Measurements from ENCODE around the gene CALML5. TPM values are rescaled to one million over a fixed set of nuclear protein-coding genes. Genes with fewer than 3 reads are reported as not detected.

The CALML5 gene
- total RNA-seq, 1 experiment from 2014 or later: not detected

- H3K27ac ChIP-seq (ENCODE audit: low read length): no peak overlapping the region
- ATAC-seq (no peak), DNase-seq (ENCODE audit: low read depth, low spot score) (no peak)
- no peaks in the 10 kb centered on the region for H3K36me3 ChIP-seq (ENCODE audit: control insufficient read depth, insufficient read depth, low read length)
- H3K9me3 ChIP-seq (ENCODE audit: control insufficient read depth, insufficient read depth, low read depth, low read length): no peaks in the 10 kb centered on the region
- no peaks in the 10 kb centered on the region for H3K4me1 ChIP-seq (ENCODE audit: control insufficient read depth, insufficient read depth, low read length)
- ChIA-PET POLR2A (no interaction called here), CTCF (no interaction called here)
- no TSS peak for BruUV-seq (replicated peaks)
- in situ Hi-C loops (cut with HindIII; ENCODE audit: low pct_unique_long_range_greater_than_20kb, low sequenced_read_pairs) (no loop called here), intact Hi-C loops (cut with micrococcal nuclease; ENCODE audit: unreplicated experiment) (no loop called here)
- H3K4me3 ChIP-seq (ENCODE audit: low read depth in 2 of 2, low read length in 2 of 2): no peak overlapping the region
- no peaks in the 10 kb centered on the region for H3K27me3 ChIP-seq (ENCODE audit: control insufficient read depth, insufficient read depth, low read length)
- no peak for TF ChIP-seq TCF7L2 (IDR thresholded peaks at IDR 0.05; ENCODE audit: low read depth, low read length)
- no peak for TF ChIP-seq CTCF (IDR thresholded peaks at IDR 0.05)
- no peak for TF ChIP-seq SIN3A (IDR thresholded peaks at IDR 0.05; ENCODE audit: borderline replicate concordance, insufficient read depth, low read depth, low read length)
Measured at GRCh38 chr10:5529702-5530411, 30.5 kb upstream of the CALML5 start.

GRCh38 chr10:5528989-5529701 lies 29.8 kb upstream of the CALML5 start:
- Histone ChIP-seq H3K9me3 (ENCODE audit: control insufficient read depth, insufficient read depth, low read depth, low read length) (no peaks in the 10 kb centered on the region), H3K27me3 (ENCODE audit: control insufficient read depth, insufficient read depth, low read length) (no peaks in the 10 kb centered on the region), H3K27ac (ENCODE audit: low read length) (no peak overlapping the region), H3K36me3 (ENCODE audit: control insufficient read depth, insufficient read depth, low read length) (no peaks in the 10 kb centered on the region), H3K4me1 (ENCODE audit: control insufficient read depth, insufficient read depth, low read length) (no peaks in the 10 kb centered on the region), H3K4me3 (ENCODE audit: low read depth in 2 of 2, low read length in 2 of 2) (no peak overlapping the region)
- DNase-seq (ENCODE audit: low read depth, low spot score) (no peak), ATAC-seq (no peak)
- in situ Hi-C loops (cut with HindIII; ENCODE audit: low pct_unique_long_range_greater_than_20kb, low sequenced_read_pairs): no loop called here
- POLR2A ChIA-PET: no interaction called here
- intact Hi-C loops (cut with micrococcal nuclease; ENCODE audit: unreplicated experiment): no loop called here
- CTCF ChIA-PET: no interaction called here
- BruUV-seq (replicated peaks): no TSS peak
- no peak for TF ChIP-seq SIN3A (IDR thresholded peaks at IDR 0.05; ENCODE audit: borderline replicate concordance, insufficient read depth, low read depth, low read length)

- BruUV-seq (replicated peaks): no TSS peak
- no peak for TF ChIP-seq SIN3A (IDR thresholded peaks at IDR 0.05; ENCODE audit: borderline replicate concordance, insufficient read depth, low read depth, low read length)
- no peak for TF ChIP-seq TCF7L2 (IDR thresholded peaks at IDR 0.05; ENCODE audit: low read depth, low read length)
- no peak for TF ChIP-seq REST (IDR thresholded peaks at IDR 0.05; ENCODE audit: insufficient read depth in 1 of 2, low read depth in 2 of 2, low read length in 1 of 2)
- ChIA-PET POLR2A (no interaction called here), CTCF (interaction anchor here (0.5 kb wide), 1 partner anchor 64 kb away, joined by 3 read pairs; no protein-coding TSS in a partner anchor)
- Histone ChIP-seq H3K27ac (ENCODE audit: low read length) (no peak overlapping the region), H3K4me3 (ENCODE audit: low read depth in 2 of 2, low read length in 2 of 2) (no peak overlapping the region), H3K9me3 (ENCODE audit: control insufficient read depth, insufficient read depth, low read depth, low read length) (no peaks in the 10 kb centered on the region), H3K4me1 (ENCODE audit: control insufficient read depth, insufficient read depth, low read length) (no peaks in the 10 kb centered on the region), H3K27me3 (ENCODE audit: control insufficient read depth, insufficient read depth, low read length) (no peaks in the 10 kb centered on the region), H3K36me3 (ENCODE audit: control insufficient read depth, insufficient read depth, low read length) (no peaks in the 10 kb centered on the region)
- intact Hi-C loops (cut with micrococcal nuclease; ENCODE audit: unreplicated experiment): no loop called here
- in situ Hi-C loops (cut with HindIII; ENCODE audit: low pct_unique_long_range_greater_than_20kb, low sequenced_read_pairs): no loop called here
- ATAC-seq: no peak
- DNase-seq (ENCODE audit: low read depth, low spot score): no peak
Measured at GRCh38 chr10:5527332-5528200, 28.2 kb upstream of the CALML5 start.
